HG02571 (cell line): ENCODE results near the gene PSMA4.
"Not testable (repeated sequence)": the region's sequence is repeated elsewhere in the genome, so short reads cannot be mapped to it uniquely, and the experiment has no call there.

Source experiments
- ATAC-seq: cut with Tn5 transposase; IDR thresholded peaks from one replicate; pipeline ENCODE4 v1.9.1; 2021; ENCODE audit warnings: mild to moderate bottlenecking, moderate library complexity; ENCODE audit not compliant: unreplicated experiment

Gene PSMA4

GRCh38 chr15:78540141-78540870 is at the start of gene PSMA4:
PSMA4 (plus strand) TSS chr15:78540444; CDS start chr15:78541928, 1,484 bp downstream.
- peak; percentile 78 for ATAC-seq

- ATAC-seq, result no peak
Measured at GRCh38 chr15:78492872-78493271, 47.4 kb upstream of the PSMA4 start.

GRCh38 chr15:78501857-78502256 is 38.4 kb upstream of the PSMA4 start:
- ATAC-seq, result no peak

GRCh38 chr15:78502641-78503040 is 37.6 kb upstream of the PSMA4 start:
- no peak for ATAC-seq

GRCh38 chr15:78506971-78507830 is 33.0 kb upstream of the PSMA4 start, which contains the start of gene HYKK:
HYKK (plus strand) TSS chr15:78507577; CDS start chr15:78513089, 5,512 bp downstream.
- ATAC-seq, result peak; percentile 90

DNA sequence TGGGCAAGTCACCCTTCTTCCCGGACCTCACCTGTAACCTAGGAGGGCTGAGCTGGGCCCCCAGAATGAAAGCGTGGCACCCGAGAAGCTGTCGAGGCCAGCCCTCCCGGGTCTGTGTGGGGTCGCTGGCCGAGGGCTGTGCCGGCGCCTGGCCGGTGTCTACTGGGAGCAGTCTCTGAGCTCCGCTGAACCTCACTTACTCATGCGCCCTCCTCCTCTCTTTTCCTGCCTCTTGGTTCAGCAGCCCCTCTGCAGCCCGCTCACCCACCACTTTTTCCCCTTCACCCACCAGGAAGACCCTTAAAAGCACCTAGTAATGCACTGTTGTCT is 32.4 kb upstream of the PSMA4 start:
- peak; percentile 30 for ATAC-seq

- ATAC-seq, result no peak
Measured at GRCh38 chr15:78508272-78508671, 32.0 kb upstream of the PSMA4 start.

- no peak for ATAC-seq
Measured at GRCh38 chr15:78509726-78510312, 30.4 kb upstream of the PSMA4 start.

GRCh38 chr15:78520035-78520434 is 20.2 kb upstream of the PSMA4 start:
- ATAC-seq, result not testable (repeated sequence)

DNA sequence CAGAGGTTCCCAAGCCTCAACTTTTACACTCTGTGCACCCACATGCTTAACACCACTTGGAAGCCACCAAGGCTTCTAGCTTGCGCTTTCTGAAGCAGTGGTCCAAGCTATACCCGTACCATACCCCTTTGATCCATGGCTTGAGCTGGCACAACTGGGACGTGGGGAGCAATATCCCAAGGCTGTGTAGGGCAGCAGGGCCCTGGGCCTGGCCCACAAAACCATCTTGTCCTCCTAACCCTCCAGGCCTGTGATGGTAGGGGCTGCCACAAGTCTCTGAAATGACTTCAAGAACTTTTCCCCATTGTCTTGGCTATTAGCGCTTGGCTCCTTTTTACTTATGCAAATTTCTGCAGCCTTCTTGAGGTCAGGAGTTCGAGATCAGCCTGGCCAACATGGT is 16.0 kb upstream of the PSMA4 start:
- no peak for ATAC-seq

- no peak for ATAC-seq
Measured at GRCh38 chr15:78527325-78527724, 12.9 kb upstream of the PSMA4 start.

GRCh38 chr15:78533331-78533730 is 6.9 kb upstream of the PSMA4 start:
- ATAC-seq, result no peak

GRCh38 chr15:78536134-78536533 is 4.1 kb upstream of the PSMA4 start:
- ATAC-seq, result no peak

GRCh38 chr15:78537266-78537905 is 2.9 kb upstream of the PSMA4 start:
- no peak for ATAC-seq

GRCh38 chr15:78538358-78538757 is 1.9 kb upstream of the PSMA4 start:
- ATAC-seq, result no peak

GRCh38 chr15:78539464-78540140 is 642 bp upstream of the PSMA4 start:
- not testable (repeated sequence) for ATAC-seq

DNA sequence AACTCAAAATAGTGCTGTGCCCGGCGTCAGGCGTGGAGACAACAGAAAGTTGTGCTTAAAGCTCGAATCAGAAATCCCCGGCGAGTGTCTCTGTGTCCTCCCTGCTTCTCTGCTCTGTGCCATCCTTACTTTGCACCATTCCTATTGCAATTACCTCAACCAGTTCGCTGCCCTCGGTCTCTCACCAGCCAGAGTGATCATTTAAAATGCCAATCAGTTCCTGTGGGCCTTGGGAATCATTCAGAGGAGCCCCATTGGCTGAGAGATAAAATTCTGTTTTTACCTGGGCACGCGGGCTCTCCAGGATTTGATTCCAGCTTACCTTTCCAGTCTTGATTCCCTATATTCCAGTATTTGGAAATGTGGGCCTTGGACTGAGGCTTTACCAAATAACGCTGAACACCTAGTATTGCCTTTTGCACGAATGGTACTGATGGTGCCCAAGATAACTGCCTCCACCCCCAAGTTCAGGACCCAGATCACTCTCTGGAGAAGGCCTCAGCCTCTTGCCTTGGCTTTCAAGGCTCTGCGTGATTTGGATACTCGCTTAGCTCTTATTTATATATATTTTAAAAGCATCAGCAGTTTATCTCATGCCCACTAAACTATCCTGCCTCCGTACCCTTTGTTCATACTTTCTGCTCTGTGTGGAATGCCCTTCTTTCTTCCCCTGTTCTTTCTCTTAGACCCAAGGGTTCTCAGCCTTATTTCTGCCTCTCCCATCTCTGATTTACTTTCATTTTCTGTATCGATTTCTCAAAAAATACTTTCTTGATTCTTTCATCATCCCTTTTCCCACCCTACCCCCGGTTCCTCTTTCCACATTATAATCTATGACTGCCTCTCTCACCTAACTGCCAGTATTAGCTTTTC is 863 bp downstream of the PSMA4 start:
- ATAC-seq, result no peak

GRCh38 chr15:78541744-78542034 is 1.4 kb downstream of the PSMA4 start:
- no peak for ATAC-seq

DNA sequence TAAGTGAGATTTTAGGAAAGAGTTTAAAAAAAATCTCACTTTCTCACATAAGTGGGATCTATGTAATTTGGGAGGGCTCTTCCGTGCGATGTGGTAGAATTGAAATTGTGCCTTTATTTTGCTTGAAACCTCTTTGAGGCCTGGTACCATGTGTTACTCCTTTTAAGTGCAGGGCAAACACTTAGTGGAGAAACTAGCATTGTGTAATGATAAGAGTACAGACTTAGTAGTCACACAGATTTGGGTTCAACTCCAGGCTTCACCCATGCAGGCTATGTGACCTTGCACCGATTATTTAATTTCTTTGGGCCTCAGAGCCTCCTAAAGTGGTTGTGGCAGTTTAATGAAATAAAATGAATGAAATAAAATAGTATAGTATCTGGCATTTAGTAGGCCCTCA is 2.4 kb downstream of the PSMA4 start:
- ATAC-seq, result no peak

DNA sequence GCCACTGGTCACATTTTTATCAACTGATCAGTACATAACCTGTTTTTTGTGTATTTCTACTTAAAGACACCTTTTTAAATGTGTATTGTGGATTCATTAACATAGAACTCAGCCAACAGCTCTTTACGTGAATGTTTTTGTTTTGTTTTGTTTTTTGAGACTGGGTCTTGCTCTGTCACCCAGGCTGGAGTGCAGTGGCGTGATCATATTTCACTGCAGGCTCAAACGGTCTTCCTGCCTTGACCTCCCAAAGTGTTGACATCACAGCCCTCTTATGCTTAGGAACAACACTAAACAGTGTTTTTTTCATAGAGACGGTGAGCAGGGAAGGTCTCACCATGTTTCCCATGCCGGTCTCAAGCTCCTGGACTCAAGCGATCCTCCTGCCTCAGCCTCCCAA is 9.9 kb downstream of the PSMA4 start:
- no peak for ATAC-seq
